HG02763 (cell line): ENCODE data around the gene KRTAP9-3.
"Not testable (repeated sequence)": the region's sequence is repeated elsewhere in the genome, so short reads cannot be mapped to it uniquely, and the experiment has no call there.

ENCODE experiments used
- ATAC-seq: cut with Tn5 transposase; IDR thresholded peaks from one replicate; pipeline ENCODE4 v1.9.1; 2021; ENCODE audit warnings: mild to moderate bottlenecking, moderate library complexity; ENCODE audit not compliant: unreplicated experiment

Gene KRTAP9-3

GRCh38 chr17:41232399-41233105, at the start of gene KRTAP9-3:
TSS of gene KRTAP9-3 (plus strand) at chr17:41232449. CDS start at chr17:41232502, 53 bp downstream.
- not testable (repeated sequence) for ATAC-seq

- no peak for ATAC-seq
Measured at GRCh38 chr17:41184480-41184961, 47.7 kb upstream of the KRTAP9-3 start, which contains the start of gene KRTAP4-1. TSS of gene KRTAP4-1 (minus strand) at chr17:41184911. CDS start at chr17:41184854, 57 bp downstream.

- no peak for ATAC-seq
Measured at GRCh38 chr17:41185001-41185400, 47.2 kb upstream of the KRTAP9-3 start.

- ATAC-seq: no peak
Measured at GRCh38 chr17:41186872-41187271, 45.4 kb upstream of the KRTAP9-3 start.

- not testable (repeated sequence) for ATAC-seq
Measured at GRCh38 chr17:41189837-41190318, 42.4 kb upstream of the KRTAP9-3 start, which contains the start of gene KRTAP9-1. TSS of gene KRTAP9-1 (plus strand) at chr17:41189887. CDS start at chr17:41189887, 0 bp downstream.

- no peak for ATAC-seq
Measured at GRCh38 chr17:41190328-41190727, 41.9 kb upstream of the KRTAP9-3 start.

- ATAC-seq: no peak
Measured at GRCh38 chr17:41196068-41196467, 36.2 kb upstream of the KRTAP9-3 start.

GRCh38 chr17:41199421-41200078, 32.7 kb upstream of the KRTAP9-3 start:
- no peak for ATAC-seq

- ATAC-seq: no peak
Measured at GRCh38 chr17:41211845-41212466, 20.3 kb upstream of the KRTAP9-3 start.

GRCh38 chr17:41212524-41213169, 19.6 kb upstream of the KRTAP9-3 start:
- no peak for ATAC-seq

- no peak for ATAC-seq
Measured at GRCh38 chr17:41215681-41216080, 16.6 kb upstream of the KRTAP9-3 start.

GRCh38 chr17:41223821-41224220, 8.4 kb upstream of the KRTAP9-3 start:
- ATAC-seq: no peak

GRCh38 chr17:41226051-41226450, 6.2 kb upstream of the KRTAP9-3 start:
- ATAC-seq: no peak

- ATAC-seq: not testable (repeated sequence)
Measured at GRCh38 chr17:41226598-41227095, 5.6 kb upstream of the KRTAP9-3 start, which contains the start of gene KRTAP9-2. TSS of gene KRTAP9-2 (plus strand) at chr17:41226648. CDS start at chr17:41226655, 7 bp downstream.

- ATAC-seq: no peak
Measured at GRCh38 chr17:41230094-41230493, 2.2 kb upstream of the KRTAP9-3 start.

- no peak for ATAC-seq
Measured at GRCh38 chr17:41231731-41232130, 518 bp upstream of the KRTAP9-3 start.

- not testable (repeated sequence) for ATAC-seq
Measured at GRCh38 chr17:41237116-41237515, 4.9 kb downstream of the KRTAP9-3 start.

GRCh38 chr17:41237949-41238437, 5.7 kb downstream of the KRTAP9-3 start, which contains the start of gene KRTAP9-8:
TSS of gene KRTAP9-8 (plus strand) at chr17:41237999. CDS start at chr17:41238052, 53 bp downstream.
- not testable (repeated sequence) for ATAC-seq

- not testable (repeated sequence) for ATAC-seq
Measured at GRCh38 chr17:41246995-41247787, 14.9 kb downstream of the KRTAP9-3 start.
